ENCODE results near the gene TCEA3.
"Not testable (repeated sequence)": the region's sequence is repeated elsewhere in the genome, so short reads cannot be mapped to it uniquely, and the experiment has no call there.

The TCEA3 gene

DNA sequence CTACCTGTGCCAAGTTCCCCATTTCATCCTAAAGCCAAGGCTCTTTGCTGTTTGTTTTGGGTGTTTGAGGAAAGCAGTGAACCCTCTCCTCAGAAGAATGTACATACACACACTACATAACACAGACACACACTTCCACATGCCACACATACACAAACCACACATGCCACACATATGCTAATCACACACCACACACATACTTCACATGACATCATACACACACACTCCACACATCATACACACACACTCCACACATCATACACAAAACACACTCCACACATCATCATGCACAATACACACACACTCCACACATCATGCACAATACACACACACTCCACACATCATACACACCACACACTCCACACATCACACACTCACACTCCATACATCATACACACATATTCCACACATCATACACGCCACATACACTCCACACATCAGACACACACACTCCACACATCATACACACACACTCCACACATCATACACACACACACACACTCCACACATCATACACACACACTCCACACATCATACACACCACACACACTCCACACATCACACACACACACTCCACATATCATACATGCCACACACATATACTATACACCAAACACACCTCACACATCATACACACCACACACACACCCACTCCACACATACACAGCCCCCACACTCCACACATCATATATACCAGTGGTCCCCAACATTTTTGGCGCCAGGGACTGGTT lies 32.3 kb downstream of the TCEA3 start:
- no peak for DNase-seq (ENCODE audit: low read depth)

DNA sequence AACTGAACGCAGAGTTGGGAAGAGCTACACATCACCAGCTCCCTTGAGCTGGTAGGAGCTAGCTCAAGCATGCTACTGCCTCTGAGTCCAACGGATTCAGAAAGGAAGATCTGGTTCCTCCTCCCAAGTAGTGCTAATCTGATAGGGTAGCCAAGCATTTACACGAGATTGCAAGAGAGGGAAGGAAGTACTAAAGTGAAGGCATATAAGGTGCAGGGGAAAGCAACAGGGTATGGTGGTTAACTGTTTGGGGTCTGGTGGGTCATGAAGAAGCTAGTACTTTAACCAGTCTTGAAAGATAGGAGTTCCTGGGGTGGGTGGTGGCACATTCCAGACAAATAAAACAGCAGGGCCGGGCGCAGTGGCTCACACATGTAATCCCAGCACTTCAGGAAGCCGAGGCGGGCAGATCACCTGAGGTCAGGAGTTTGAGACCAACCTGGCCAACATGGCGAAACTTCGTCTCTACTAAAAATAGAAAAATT lies 34.7 kb downstream of the TCEA3 start:
- DNase-seq (ENCODE audit: low read depth): no peak

DNA sequence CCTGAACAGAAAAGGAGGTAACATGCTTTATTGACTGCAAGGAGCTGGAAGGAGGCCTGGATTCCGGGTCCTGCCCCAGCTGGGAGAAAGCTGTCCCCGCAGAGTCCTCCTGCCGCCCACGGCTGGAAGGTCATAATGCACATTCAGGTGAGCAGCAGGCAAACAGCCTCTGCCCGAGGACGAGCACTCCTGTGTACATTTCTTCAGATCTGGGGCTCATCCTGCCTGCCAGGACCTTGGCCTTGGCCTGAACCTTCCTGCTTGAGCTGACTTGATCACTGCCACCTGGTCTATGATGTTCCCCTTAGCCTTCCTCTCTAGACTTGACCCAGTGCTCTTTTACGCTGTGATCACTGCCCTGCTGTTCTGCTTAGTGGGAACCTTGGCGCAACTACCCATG lies 37.1 kb downstream of the TCEA3 start:
- no peak for DNase-seq (ENCODE audit: low read depth)

DNA sequence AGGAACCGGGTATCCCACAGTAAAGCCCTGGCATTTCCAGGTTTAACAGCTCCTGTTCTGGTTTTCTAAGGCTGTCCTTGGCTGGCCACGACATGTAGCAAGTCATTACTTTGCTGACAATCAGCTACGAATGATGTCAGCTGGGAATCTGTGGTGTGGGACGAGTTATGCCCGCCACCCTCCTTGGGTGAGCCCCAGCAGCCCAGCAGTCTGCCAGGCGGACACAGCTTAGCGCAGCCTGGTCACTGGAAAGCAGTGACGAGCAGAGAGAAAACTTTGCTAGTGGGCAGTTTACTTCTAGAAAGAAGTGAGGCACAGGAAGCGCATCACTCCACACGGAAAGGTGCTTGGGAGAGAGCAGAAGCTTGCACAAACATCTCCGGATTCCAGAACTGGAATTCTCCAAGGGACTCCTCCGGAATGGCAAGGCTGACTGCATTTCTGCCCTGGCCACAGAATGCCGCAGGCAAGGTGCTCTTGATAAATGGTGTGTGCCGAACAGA lies 39.4 kb downstream of the TCEA3 start:
- DNase-seq (ENCODE audit: low read depth): no peak

DNA sequence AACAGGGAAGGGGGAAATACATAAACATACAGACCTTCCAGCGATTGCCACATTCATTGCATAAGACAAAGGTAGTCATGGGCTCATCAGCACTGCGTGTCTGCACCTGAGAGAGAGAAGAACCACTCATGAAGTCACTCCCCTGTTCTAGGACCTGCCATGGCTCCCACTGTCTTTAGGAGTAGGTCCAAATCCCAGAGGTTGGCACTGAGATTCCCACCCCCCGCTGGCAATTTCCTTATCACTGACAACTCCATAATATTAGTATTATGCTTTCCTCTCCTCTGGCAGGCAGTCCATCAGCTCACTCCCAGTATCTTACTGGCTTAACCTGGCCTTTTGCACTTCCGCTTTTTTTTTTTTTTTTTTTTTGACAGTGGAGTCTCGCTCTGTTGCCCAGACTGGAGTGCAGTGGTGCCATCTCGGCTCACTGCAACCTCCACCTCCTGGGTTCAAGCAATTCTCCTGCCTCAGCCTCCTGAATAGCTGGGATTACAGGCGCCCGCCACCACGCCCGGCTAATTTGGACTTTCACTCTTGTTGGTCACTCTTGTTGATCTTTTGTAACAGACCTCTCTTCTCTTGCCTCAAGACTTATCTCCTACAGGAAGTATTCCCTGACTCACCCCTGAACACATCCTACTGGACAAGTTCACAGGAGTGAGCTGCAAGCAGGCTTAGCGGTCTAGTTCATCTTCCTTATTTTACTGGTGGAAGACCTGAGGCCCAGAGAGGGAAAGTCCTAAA lies 40.1 kb downstream of the TCEA3 start:
- DNase-seq (ENCODE audit: low read depth): no peak

DNA sequence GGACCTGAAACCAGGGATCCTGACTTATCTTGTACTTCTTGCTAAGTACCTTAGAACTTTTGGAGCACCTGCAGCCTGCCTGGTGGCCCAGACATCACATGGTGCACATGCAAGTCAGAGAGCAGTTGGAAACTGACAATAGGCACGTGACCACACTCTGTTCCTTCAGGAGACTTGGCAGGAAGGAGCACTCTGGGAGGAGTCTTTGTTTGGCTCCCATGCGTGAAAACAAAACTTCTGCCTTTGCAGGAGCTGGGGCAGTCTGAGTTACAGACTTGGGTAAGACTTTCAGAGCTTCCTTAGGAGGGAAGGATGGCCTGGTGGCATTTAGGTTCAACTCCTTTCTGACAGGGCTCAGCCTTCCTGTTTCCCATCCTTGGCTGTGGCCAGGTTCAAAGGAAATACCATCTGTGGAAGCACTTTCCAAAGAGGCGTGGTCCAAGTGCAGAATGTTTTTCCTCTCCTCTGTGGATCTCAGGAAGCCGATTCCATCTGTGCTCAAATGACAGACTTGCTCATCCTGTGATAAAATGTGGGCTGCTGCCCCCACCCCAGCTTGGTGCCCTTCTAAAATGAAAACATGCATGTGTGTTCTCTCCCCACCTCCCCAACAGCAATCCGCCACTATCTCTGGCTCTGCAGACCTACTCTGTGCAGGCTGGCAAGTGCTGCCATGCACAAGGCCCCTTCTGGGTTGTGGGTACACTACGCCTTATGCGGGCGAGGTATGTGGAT lies 40.8 kb downstream of the TCEA3 start:
- no peak for DNase-seq (ENCODE audit: low read depth)

DNA sequence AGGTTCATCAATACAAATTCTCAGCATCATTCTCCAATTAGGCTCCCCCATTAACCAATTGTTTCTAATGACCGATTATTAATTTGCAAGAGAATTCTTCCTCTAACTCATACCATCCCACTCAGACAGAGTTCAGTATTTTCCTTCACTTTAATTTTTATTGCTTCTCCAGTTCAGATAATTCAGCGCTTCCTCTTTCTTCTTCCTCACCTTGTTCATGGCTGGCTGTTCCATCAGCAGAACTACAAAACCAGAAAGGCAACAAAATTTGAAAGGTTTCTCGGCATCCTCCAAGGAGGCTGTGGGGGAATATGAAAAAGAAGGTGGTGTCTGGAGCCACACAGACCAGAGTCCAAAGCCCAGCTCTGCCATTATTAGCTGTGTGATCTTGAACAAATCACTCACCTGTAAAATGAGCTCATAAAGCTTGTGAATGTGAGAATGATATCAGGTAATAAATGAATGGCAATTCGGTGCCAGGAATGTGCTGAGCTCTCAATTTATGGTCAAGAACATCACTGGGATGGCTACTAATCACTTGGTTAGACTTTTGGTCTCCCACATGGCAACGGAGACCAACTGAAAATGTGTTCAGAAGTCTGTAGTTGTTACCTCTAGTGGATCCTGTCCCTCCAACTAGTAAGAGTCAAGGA lies 43.2 kb downstream of the TCEA3 start:
- DNase-seq (ENCODE audit: low read depth): no peak

DNA sequence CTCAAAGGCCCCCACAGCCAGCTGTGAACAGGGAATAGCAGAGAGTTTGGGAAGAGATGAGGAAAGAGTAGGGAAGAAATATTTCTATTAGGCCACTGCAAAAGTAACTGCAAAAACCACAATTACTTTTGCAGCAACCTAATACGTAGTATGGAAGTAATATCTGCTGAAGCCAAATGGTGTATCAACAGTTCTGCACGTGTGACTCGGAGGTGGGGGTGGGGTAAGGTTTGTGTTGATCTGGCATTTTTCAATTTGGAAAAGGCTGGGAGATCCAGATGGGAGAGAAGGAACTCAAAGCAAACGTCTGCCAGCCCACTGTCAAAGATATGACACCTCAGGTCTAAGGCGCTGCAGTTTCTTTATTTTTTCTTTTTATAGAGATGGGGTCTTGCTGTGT lies 43.8 kb downstream of the TCEA3 start:
- DNase-seq (ENCODE audit: low read depth): no peak

DNA sequence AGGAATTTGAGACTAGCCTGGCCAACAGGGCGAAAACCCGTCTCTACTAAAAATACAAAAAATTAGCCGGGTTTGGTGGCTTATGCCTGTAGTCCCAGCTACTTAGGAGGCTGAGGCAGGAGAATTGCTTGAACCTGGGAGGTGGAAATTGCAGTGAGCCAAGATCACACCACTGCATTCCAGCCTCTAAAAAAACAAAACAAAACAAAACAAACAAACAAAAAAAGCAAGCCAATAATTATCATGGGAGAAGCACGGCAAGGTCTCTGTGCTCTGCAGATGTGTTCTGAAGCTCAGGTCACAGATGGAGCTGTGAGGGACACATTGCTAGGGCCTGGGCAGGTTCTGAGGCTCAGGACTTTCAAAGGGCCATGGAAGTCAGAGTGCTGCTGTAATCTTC lies 44.3 kb downstream of the TCEA3 start:
- DNase-seq (ENCODE audit: low read depth): not testable (repeated sequence)

DNA sequence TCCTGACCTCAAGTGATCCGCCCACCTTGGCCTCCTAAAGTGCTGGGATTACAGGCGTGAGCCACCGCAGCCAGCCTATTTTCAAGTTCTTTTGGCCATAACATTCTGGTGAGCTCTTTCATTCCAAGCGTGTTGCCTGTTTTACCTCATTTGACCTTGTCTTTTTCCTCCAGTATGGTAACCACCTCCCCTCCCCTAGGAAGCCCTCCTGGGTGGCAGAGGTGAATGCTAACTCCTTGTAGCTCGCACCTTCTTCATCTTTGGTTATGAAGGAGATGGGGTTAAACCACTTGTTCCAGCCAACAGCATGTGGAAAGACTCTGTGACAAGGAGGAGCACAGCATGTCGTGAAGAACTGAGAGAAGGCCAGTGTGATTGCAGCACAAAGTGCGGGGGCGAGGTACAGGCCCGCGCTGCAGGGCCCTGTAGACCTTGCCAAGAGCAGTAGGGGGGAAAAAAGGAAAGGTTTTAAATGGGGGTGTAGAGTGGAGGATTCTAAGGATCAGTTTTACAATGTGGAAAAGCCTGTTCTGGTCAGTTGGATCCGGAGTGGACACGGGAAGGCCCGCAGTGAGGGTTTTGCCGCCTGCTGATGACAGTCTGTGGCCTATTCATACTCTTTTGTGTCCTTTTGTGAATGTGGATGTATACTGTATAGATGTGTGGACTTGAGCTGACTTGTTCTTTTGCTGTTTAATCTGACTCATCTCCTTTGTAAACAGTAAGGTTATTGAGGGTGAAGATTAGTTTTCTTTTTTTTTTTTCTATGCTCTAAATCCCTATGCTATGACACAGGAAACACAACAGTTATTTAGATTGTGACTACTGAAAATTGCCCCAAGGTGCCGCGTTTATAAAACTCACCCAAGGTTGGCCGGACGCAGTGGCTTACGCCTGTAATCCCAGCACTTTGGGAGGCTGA lies 47.4 kb downstream of the TCEA3 start:
- no peak for DNase-seq (ENCODE audit: low read depth)

DNA sequence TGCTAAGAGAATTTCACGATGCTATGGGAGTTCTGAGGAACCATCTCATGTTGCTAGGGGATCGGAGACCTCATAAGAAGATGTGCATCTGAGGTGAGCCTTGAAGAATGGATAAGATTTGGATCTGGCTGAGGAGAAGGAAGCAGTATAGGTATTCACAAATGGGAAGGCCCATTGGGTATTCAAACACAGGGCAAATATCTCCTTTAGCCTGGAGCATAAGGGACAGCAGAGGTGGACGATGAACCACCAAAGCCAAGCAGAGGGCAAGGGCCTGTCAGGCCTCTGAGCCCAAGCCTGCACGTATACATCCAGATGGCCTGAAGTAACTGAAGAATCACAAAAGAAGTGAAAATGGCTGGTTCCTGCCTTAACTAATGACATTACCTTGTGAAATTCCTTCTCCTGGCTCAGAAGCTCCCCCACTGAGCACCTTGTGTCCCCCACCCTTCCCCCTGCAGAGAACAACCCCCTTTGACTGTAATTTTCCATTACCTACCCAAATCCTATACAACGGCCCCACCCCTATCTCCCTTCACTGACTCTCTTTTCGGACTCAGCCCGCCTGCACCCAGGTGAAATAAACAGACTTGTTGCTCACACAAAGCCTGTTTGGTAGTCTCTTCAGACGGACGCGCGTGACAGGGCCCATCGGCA lies 50.3 kb downstream of the TCEA3 start:
- DNase-seq (ENCODE audit: low read depth): not testable (repeated sequence)

DNA sequence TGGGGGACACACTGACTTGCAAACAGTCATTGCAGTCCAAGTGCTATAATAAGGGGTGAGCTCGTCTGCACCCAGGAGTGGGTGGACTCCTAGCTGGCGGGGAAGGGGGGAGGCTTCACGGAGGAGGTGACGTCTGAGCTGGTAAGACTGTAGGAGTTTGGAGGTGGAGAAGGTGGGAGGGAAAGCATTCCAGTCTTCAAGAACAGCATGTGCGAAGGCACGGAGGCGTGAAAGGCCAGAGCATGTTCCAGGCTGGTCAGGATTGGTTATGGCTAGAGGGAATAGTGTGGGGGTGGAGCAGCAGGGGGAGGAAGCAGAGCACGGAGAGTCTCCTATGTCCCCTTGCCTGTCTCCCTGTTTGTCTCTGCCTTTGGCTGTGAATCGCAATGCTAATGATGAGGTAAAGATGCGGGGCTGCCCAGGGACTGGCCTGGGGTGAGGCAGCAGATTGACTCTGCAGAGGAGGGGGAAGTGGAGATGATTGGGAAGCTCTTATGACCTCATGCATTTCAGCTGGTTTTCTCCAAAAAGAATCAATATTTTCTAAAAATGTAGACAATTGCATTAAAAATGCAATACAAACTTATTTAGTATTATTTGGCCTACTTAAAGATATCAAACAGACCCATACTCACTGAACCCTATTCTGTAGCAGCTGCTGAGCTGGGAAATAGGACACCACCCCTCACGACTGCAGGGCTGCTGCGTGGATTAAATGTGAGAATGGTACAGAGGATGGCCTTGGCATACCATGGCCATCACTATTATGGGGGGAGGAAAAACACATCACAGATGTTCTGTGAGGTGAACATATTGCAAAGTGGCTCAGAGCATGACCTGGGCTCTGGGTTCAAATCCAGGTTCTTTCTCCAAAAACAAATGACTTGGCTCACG lies 52.3 kb downstream of the TCEA3 start:
- DNase-seq (ENCODE audit: low read depth): no peak

DNA sequence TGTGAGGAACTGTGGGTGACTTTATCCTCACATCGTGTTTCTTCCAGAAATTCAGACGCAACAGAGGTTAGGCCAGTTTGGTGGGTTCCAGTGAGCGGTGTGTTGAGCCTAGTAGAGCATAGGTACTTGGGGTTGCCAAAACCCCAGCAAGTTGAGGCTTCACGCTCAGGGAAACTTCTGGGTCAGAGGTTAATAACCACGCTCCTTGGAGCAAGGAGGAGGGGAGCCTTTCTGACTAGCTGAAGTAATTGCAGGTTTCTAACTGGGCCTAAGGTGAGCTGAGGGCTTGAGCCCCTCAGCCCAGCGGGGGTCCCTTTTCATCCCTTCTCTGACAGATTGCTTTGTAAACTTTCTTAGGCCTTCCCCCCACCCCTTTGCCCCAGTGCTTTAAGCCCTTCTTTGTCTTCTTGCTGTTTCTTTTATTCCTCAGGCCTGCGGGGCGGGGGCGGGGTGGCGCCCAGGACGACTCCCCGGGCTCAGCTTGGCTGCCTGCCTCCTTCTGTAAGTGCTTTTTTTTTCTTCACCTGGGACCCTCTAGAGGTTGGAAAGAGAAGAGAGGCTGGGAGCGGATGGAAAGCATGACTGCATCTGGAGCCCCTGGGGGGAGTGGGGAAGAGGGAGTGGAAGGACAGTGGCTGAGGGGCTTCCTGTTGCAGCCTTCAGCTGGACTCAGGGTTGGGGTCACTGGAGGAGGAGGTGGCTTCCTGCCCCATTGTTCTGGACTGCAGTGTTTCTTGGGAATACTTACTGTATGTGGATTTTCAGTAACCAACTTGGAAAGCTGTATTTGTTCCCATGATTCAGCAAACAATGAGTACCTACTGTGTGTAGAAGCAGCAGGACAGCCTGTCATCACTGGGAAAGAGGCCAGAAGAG lies 53.6 kb downstream of the TCEA3 start:
- no peak for DNase-seq (ENCODE audit: low read depth)

DNA sequence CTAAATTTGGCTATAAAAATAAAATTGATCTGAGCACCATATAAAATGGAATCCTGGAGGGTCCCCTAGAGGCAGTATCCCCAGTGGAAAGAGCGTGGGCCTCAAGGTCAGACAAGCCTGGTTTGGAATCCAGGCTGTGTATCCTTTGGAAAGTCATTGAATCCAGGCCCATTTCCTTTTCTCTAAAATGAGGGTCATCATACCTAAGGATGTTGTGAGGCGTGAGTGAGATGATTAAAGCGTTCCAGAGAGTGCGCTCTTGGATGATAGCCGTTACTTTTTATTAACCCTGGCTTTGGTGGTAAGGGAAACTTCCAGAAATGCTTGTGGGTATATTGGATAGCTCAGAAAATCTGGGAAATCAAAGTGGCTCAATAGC lies 54.2 kb downstream of the TCEA3 start:
- no peak for DNase-seq (ENCODE audit: low read depth)

DNA sequence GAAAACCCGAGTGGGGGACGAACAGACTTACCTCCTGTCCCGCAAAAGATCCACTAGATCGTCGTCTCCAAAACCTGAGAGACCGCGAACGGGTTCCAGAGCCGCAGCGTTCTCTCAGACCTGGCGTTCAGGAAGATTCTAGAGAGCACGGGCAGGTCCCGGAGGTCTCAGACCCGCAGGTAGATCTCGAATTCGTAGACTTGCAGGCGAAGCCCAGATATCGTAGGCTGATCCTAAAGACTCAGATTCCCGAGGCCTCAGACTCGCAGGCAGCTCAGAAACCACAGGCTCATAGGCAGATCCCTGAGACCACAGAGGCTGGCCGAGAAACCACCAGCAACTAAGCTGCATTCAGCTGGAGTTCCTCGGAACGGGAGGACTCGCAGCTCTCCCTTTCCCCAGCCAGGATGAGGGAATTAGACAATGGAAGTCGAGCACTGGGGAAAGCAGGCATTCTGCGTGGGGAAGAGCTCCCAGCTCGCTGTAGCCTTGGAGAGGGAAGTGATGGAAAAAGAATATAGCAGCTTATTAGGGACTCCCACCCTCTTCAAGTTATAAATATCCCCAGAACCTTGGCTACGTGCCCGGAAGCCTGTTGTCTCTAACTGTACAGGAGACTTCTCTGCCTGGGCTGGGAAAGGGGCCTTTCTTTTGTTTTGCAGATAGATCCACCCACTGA lies 55.1 kb downstream of the TCEA3 start, which contains the start of gene ZNF436:
ZNF436 (minus strand) TSS at position 502 of the 679 bp plus-strand sequence. CDS start 1,831 bp downstream, outside the sequence.
- peak; percentile 4 for DNase-seq (ENCODE audit: low read depth)

DNA sequence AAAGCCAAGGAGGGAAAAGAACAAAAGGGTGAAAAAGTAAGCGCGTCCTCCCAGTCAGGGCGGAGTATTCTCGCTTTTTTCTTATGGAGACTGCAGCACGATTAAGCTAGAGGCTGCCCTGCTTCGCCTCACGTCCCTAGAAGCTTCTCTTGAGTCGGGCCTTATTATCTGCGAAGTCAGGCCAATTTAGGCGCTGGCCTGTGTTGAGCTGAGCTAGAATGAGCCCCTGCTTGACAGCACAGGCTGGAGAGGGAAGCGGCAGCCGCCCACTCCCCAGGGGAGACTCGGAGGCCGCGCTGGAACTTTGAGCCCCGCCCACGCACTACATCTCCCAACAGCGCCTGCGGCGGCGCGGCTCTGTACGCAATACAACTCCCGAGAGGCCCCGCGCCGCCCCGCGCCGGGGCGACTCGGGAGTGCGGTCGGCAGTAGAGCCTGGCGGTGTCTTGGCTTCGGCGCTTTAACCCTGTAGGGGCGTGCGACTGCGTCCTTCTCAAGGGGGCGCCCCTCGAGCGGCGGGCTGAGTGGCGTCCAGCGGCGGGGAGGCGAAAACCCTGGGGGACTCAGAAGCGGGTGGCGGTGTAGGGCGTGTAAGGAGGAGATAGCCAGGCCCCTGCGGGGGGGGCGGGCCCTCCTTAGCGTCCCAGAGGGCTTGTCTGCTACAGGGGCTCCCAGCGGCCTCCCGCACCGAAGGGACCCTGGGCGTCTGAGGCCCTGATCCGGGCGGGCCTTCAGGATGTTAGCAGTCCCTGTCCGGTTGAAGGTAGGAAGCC lies 55.8 kb downstream of the TCEA3 start:
- DNase-seq (ENCODE audit: low read depth): peak; percentile 84
